H9 (cell line): ENCODE measurements around the gene RCSD1. TPM values are rescaled to one million over a fixed set of nuclear protein-coding genes. Genes with fewer than 3 reads are reported as not detected.

ENCODE experiments used
- DNase-seq: peaks from one replicate; pipeline ENCODE4 v3.0.0-alpha.2; 2017
- H2AFZ ChIP-seq: one replicate; pipeline ENCODE4 v1.6.1; 2013; ENCODE audit warnings: mild to moderate bottlenecking, low read length, control low read depth, moderate library complexity
- H2AK5ac ChIP-seq: 2 replicates; pipeline ENCODE4 v1.6.1; 2013; ENCODE audit warnings: low read length, control low read depth, mixed read lengths; ENCODE audit not compliant: insufficient read length
- H2BK120ac ChIP-seq: one replicate; pipeline ENCODE4 v1.6.1; 2013; ENCODE audit warnings: low read depth, mild to moderate bottlenecking, low read length, control low read depth, inconsistent platforms; ENCODE audit not compliant: poor library complexity, severe bottlenecking
- H2BK12ac ChIP-seq: 2 replicates; pipeline ENCODE4 v1.6.1; 2013; ENCODE audit warnings: low read length, control low read depth, mixed read lengths, low read depth; ENCODE audit not compliant: insufficient read length
- H2BK15ac ChIP-seq: 2 replicates; pipeline ENCODE4 v1.6.1; 2013; ENCODE audit warnings: low read depth, low read length, control low read depth
- H2BK20ac ChIP-seq: one replicate; pipeline ENCODE4 v1.6.1; 2013; ENCODE audit warnings: low read depth, mild to moderate bottlenecking, low read length, control low read depth, inconsistent platforms; ENCODE audit not compliant: poor library complexity, severe bottlenecking
- H2BK5ac ChIP-seq: 2 replicates; pipeline ENCODE4 v1.6.1; 2013; ENCODE audit warnings: low read length, control low read depth, mixed read lengths; ENCODE audit not compliant: insufficient read length
- H3K14ac ChIP-seq: 2 replicates; pipeline ENCODE4 v1.6.1; 2013; ENCODE audit warnings: low read length, control low read depth; ENCODE audit not compliant: insufficient read depth
- H3K18ac ChIP-seq: 2 replicates; pipeline ENCODE4 v1.6.1; 2013; ENCODE audit warnings: low read depth, mild to moderate bottlenecking, mixed read lengths, low read length, control low read depth; ENCODE audit not compliant: insufficient read length
- H3K23ac ChIP-seq: 2 replicates; pipeline ENCODE4 v1.6.1; 2013; ENCODE audit warnings: low read length, control low read depth, mixed read lengths, low read depth; ENCODE audit not compliant: insufficient read length
- H3K23me2 ChIP-seq: 2 replicates; pipeline ENCODE4 v1.6.1; 2013; ENCODE audit warnings: low read depth, mild to moderate bottlenecking, mixed read lengths, low read length, control low read depth; ENCODE audit not compliant: insufficient read length, poor library complexity, severe bottlenecking
- H3K27ac ChIP-seq: 2 replicates; pipeline ENCODE4 v1.5.1; 2013; ENCODE audit warnings: low read length, control low read depth, mixed read lengths, low read depth; ENCODE audit not compliant: insufficient read length
- H3K27me3 ChIP-seq: 2 replicates; pipeline ENCODE4 v1.6.1; 2013; ENCODE audit warnings: low read length, control low read depth, inconsistent platforms; ENCODE audit not compliant: insufficient read depth
- H3K4ac ChIP-seq: 2 replicates; pipeline ENCODE4 v1.6.1; 2013; ENCODE audit warnings: low read depth, mild to moderate bottlenecking, control low read depth, inconsistent platforms, low read length, moderate library complexity
- H3K4me1 ChIP-seq: 2 replicates; pipeline ENCODE4 v1.6.1; 2013; ENCODE audit warnings: low read length, control low read depth, inconsistent platforms; ENCODE audit not compliant: insufficient read depth
- H3K4me2 ChIP-seq: 2 replicates; pipeline ENCODE4 v1.6.1; 2013; ENCODE audit warnings: low read length, control low read depth, mixed read lengths; ENCODE audit not compliant: insufficient read length, insufficient read depth
- H3K56ac ChIP-seq: 2 replicates; pipeline ENCODE4 v1.6.1; 2013; ENCODE audit warnings: low read depth, mild to moderate bottlenecking, mixed read lengths, low read length, control low read depth; ENCODE audit not compliant: insufficient read length
- H3K79me1 ChIP-seq: 2 replicates; pipeline ENCODE4 v1.6.1; 2013; ENCODE audit warnings: low read depth, mild to moderate bottlenecking, moderate library complexity, low read length, control low read depth, inconsistent platforms; ENCODE audit not compliant: insufficient read depth, poor library complexity, severe bottlenecking
- H3K79me2 ChIP-seq: 2 replicates; pipeline ENCODE4 v1.6.1; 2013; ENCODE audit warnings: low read length, control low read depth, inconsistent platforms; ENCODE audit not compliant: insufficient read depth
- H3K9ac ChIP-seq: 2 replicates; pipeline ENCODE4 v1.6.1; 2013; ENCODE audit warnings: low read length, control low read depth, mixed read lengths; ENCODE audit not compliant: insufficient read length; ENCODE audit errors: extremely low read depth
- H3K9me3 ChIP-seq: one replicate; pipeline ENCODE4 v1.6.1; 2013; ENCODE audit warnings: low read depth, low read length, inconsistent platforms; ENCODE audit not compliant: control insufficient read depth
- H3T11ph ChIP-seq: one replicate; pipeline ENCODE4 v1.6.1; 2013; ENCODE audit warnings: mild to moderate bottlenecking, low read length, control low read depth, inconsistent platforms
- H4K20me1 ChIP-seq: one replicate; pipeline ENCODE4 v1.6.1; 2013; ENCODE audit not compliant: control insufficient read depth, insufficient read length, insufficient read depth
- H4K5ac ChIP-seq: 2 replicates; pipeline ENCODE4 v1.6.1; 2013; ENCODE audit warnings: low read depth, mild to moderate bottlenecking, mixed read lengths, low read length, control low read depth; ENCODE audit not compliant: insufficient read length
- H4K8ac ChIP-seq: replicated peaks from 2 replicates; pipeline ENCODE4 v1.6.1; 2013; ENCODE audit warnings: low read length, control low read depth, mixed read lengths, low read depth; ENCODE audit not compliant: insufficient read length
- H4K91ac ChIP-seq: 2 replicates; pipeline ENCODE4 v1.6.1; 2013; ENCODE audit warnings: low read depth, mild to moderate bottlenecking, moderate library complexity, mixed read lengths, low read length, control low read depth; ENCODE audit not compliant: insufficient read length
- H3K27ac Mint-ChIP-seq, 3 experiments: 2 replicates in 2 of 3; 3 replicates in 1 of 3; pipeline ENCODE4 v1.8.0; 2020 to 2021; ENCODE audit warnings: mixed read lengths in 3 of 3, mild to moderate bottlenecking in 1 of 3, moderate library complexity in 1 of 3
- H3K27me3 Mint-ChIP-seq: 2 replicates; pipeline ENCODE4 v1.8.0; 2021; ENCODE audit warnings: low read depth, mild to moderate bottlenecking, moderate library complexity, mixed read lengths
- H3K36me3 Mint-ChIP-seq, 3 experiments: 2 replicates in 2 of 3; 3 replicates in 1 of 3; pipeline ENCODE4 v1.8.0; 2020 to 2021; ENCODE audit warnings: low read depth in 3 of 3, mixed read lengths in 3 of 3; ENCODE audit not compliant: insufficient read depth in 1 of 3
- H3K4me1 Mint-ChIP-seq, 2 experiments: 2 replicates each; pipeline ENCODE4 v1.8.0; 2020; ENCODE audit warnings: mixed read lengths in 2 of 2
- H3K4me3 Mint-ChIP-seq, 2 experiments: 2 replicates in 1 of 2; 3 replicates in 1 of 2; pipeline ENCODE4 v1.8.0; 2020 to 2021; ENCODE audit warnings: mild to moderate bottlenecking in 2 of 2, mixed read lengths in 2 of 2, moderate library complexity in 1 of 2
- H3K9me3 Mint-ChIP-seq, 2 experiments: 2 replicates in 1 of 2; 3 replicates in 1 of 2; pipeline ENCODE4 v1.8.0; 2020; ENCODE audit warnings: mild to moderate bottlenecking in 2 of 2, mixed read lengths in 2 of 2, moderate library complexity in 1 of 2
- CTCF ChIP-seq: fragments of 200-600 bp; sonication (generic); conservative IDR thresholded peaks from 3 replicates; pipeline ENCODE4 v1.8.0; 2021; ENCODE audit warnings: antibody characterized with exemption, mild to moderate bottlenecking
- WGBS: extraction: QIAGEN DNeasy Blood & Tissue Kit; methylation state at CpG from one replicate; pipeline ENCODE4 v1.1.7; 2013; ENCODE audit warnings: missing lambda C conversion rate, low lambda C conversion rate, mixed read lengths; ENCODE audit not compliant: insufficient read length; ENCODE audit errors: extremely low coverage; 5-methylcytosine and 5-hydroxymethylcytosine counted together
- total RNA-seq: library from RNA; stranded (reverse); gene quantifications from 2 replicates; pipeline ENCODE4 v1.2.1, GENCODE V29; 2021

The RCSD1 gene
- total RNA-seq, 1 experiment from 2014 or later: 0.13 TPM

GRCh38 chr1:167602840-167603239, 27.2 kb upstream of the RCSD1 start:
- H4K8ac ChIP-seq: no peak overlapping the region
- H2AFZ ChIP-seq: no peak overlapping the region
- no peak overlapping the region for H3T11ph ChIP-seq
- no peaks in the 10 kb centered on the region for H3K79me1 ChIP-seq
- H2AK5ac ChIP-seq: no peak overlapping the region
- no peak overlapping the region for H3K14ac ChIP-seq
- H3K27ac ChIP-seq: no peak overlapping the region
- no peak overlapping the region for H3K56ac ChIP-seq
- no peak overlapping the region for H4K5ac ChIP-seq
- H2BK15ac ChIP-seq: no peak overlapping the region
- no peak overlapping the region for H4K91ac ChIP-seq
- no peak overlapping the region for H3K9ac ChIP-seq
- no peak overlapping the region for H2BK12ac ChIP-seq
- no peak overlapping the region for H3K4ac ChIP-seq
- WGBS: no CpG with 5 or more reads among the region's 8 CpGs
- no peaks in the 10 kb centered on the region for H3K4me1 ChIP-seq
- peaks cover 8% of the 10 kb centered on the region; the same call in 1 of the 2 replicates for H3K27me3 Mint-ChIP-seq
- H3K9me3 ChIP-seq: no peaks in the 10 kb centered on the region
- no peak overlapping the region for H3K4me3 Mint-ChIP-seq
- no peak overlapping the region for H2BK5ac ChIP-seq
- H3K4me1 Mint-ChIP-seq: peaks cover 4 to 8% of the 10 kb centered on the region in 2 experiments; a peak in 2 of 4 replicates
- H3K9me3 Mint-ChIP-seq: peaks cover 13 to 15% of the 10 kb centered on the region in 2 experiments
- H3K27ac Mint-ChIP-seq: no peak overlapping the region; a peak in 1 of 7 replicates
- no peaks in the 10 kb centered on the region for H4K20me1 ChIP-seq
- no peak overlapping the region for H3K4me2 ChIP-seq
- peaks cover 4 to 17% (median 8%) of the 10 kb centered on the region in 3 experiments for H3K36me3 Mint-ChIP-seq
- no peak overlapping the region for H2BK120ac ChIP-seq
- H3K27me3 ChIP-seq: no peaks in the 10 kb centered on the region
- no peak overlapping the region for H3K23ac ChIP-seq
- no peak overlapping the region for H3K18ac ChIP-seq
- DNase-seq: no peak
- no peaks in the 10 kb centered on the region for H3K23me2 ChIP-seq
- no peak for TF ChIP-seq CTCF
- no peaks in the 10 kb centered on the region for H3K79me2 ChIP-seq
- no peak overlapping the region for H2BK20ac ChIP-seq
